Measurements from ENCODE around the gene GPC5. TPM values are rescaled to one million over a fixed set of nuclear protein-coding genes. Genes with fewer than 3 reads are reported as not detected.

The GPC5 gene
- total and polyA plus RNA-seq, 9 of the 15 experiments (the other 6 are each of a cell fraction or from before 2014, with no cell fraction given) = 0.18 to 0.27 TPM; not detected in 7

DNA sequence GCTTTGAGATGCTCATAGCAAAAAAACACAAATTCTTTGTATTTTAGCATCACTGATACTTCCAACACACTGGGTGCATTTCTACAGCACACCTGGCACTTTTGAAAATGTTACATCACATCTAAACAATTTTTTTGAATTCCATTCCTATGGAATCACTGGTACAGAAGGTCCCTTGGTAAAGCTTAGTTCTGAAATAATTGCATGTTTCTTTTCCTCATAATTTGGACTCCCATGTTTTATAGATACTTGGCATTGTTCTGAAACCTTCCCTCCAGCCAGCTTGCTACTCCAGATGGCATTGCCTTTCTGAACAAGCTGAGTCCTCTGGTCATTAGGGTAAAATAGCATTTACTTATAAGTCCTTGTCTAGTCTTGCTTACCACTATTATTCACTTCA, 1346.8 kb downstream of the GPC5 start:
- in situ Hi-C loops (cut with MboI) = loop anchor here (25.0 kb wide), 1 partner anchor 667 kb away; no protein-coding TSS in a partner anchor
- Histone ChIP-seq H3K4me1 (replicated peaks in 1 of 2; ENCODE audit: control insufficient read depth in 2 of 2, insufficient read depth in 2 of 2, low read length in 2 of 2) (no peaks in the 10 kb centered on the region), H3K9ac (ENCODE audit: insufficient read depth in 1 of 2, low read depth in 2 of 2, low read length in 2 of 2) (no peak overlapping the region), H3K4me2 (ENCODE audit: insufficient read depth, low read length) (no peak overlapping the region), H4K20me1 (replicated peaks; ENCODE audit: control insufficient read depth, insufficient read depth, low read length) (no peaks in the 10 kb centered on the region), H3K79me2 (ENCODE audit: control insufficient read depth, insufficient read depth, low read length) (no peaks in the 10 kb centered on the region), H3K4me3 (no peak overlapping the region), H3K36me3 (ENCODE audit: control insufficient read depth, insufficient read depth, low read length) (no peaks in the 10 kb centered on the region), H3K27ac (ENCODE audit: extremely low read depth, low read depth, low read length) (no peak overlapping the region), H3K9me1 (ENCODE audit: control insufficient read depth, insufficient read depth, low read length) (no peaks in the 10 kb centered on the region), H3K9me3 (replicated peaks; ENCODE audit: control insufficient read depth, insufficient read depth, low read depth, low read length) (peaks cover 2% of the 10 kb centered on the region; the same call in 1 of the 2 replicates), H3K27me3 (ENCODE audit: control insufficient read depth in 2 of 2, insufficient read depth in 2 of 2, low read length in 2 of 2) (no peaks in the 10 kb centered on the region), H2AFZ (ENCODE audit: low read depth, low read length) (no peak overlapping the region)
- no peak for FAIRE-seq
- ATAC-seq = no peak
- TF ChIP-seq POLR2H (tag; IDR thresholded peaks at IDR 0.05; ENCODE audit: low read depth) (no peak), MLLT1 (IDR thresholded peaks at IDR 0.05) (no peak), RB1 (IDR thresholded peaks at IDR 0.05; ENCODE audit: low read depth) (no peak), POLR3A (IDR thresholded peaks at IDR 0.05; ENCODE audit: borderline replicate concordance, extremely low read depth, insufficient read depth, insufficient read length) (no peak), NFYB (IDR thresholded peaks at IDR 0.05; ENCODE audit: extremely low read depth, insufficient read length) (no peak), TEAD2 (tag; IDR thresholded peaks at IDR 0.05) (no peak), ARID2 (IDR thresholded peaks at IDR 0.05) (no peak), TSC22D4 (tag; IDR thresholded peaks at IDR 0.05) (no peak), XRCC3 (IDR thresholded peaks at IDR 0.05) (no peak), RHOXF2B (CRISPR knock-in tag; conservative IDR thresholded peaks at IDR 0.05) (no peak), XRCC4 (IDR thresholded peaks at IDR 0.05; ENCODE audit: extremely low read depth, insufficient read depth, insufficient read length) (no peak), CXXC5 (CRISPR knock-in tag; IDR thresholded peaks at IDR 0.05) (no peak), HDAC1 (IDR thresholded peaks at IDR 0.05) (no peak), RBFOX2 (IDR thresholded peaks at IDR 0.05; ENCODE audit: low read depth, low read length) (no peak), MAFF (IDR thresholded peaks at IDR 0.05; ENCODE audit: low read length) (no peak), ZNF347 (CRISPR knock-in tag; IDR thresholded peaks at IDR 0.05; ENCODE audit: low read depth) (no peak), PYGO2 (tag; IDR thresholded peaks at IDR 0.05) (no peak)
- TF ChIP-seq, protein P1, sequence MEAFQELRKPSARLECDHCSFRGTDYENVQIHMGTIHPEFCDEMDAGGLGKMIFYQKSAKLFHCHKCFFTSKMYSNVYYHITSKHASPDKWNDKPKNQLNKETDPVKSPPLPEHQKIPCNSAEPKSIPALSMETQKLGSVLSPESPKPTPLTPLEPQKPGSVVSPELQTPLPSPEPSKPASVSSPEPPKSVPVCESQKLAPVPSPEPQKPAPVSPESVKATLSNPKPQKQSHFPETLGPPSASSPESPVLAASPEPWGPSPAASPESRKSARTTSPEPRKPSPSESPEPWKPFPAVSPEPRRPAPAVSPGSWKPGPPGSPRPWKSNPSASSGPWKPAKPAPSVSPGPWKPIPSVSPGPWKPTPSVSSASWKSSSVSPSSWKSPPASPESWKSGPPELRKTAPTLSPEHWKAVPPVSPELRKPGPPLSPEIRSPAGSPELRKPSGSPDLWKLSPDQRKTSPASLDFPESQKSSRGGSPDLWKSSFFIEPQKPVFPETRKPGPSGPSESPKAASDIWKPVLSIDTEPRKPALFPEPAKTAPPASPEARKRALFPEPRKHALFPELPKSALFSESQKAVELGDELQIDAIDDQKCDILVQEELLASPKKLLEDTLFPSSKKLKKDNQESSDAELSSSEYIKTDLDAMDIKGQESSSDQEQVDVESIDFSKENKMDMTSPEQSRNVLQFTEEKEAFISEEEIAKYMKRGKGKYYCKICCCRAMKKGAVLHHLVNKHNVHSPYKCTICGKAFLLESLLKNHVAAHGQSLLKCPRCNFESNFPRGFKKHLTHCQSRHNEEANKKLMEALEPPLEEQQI (IDR thresholded peaks at IDR 0.05) = no peak
- TF ChIP-seq, protein P2, sequence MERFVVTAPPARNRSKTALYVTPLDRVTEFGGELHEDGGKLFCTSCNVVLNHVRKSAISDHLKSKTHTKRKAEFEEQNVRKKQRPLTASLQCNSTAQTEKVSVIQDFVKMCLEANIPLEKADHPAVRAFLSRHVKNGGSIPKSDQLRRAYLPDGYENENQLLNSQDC (CRISPR knock-in tag; IDR thresholded peaks at IDR 0.05) = no peak
- POLR2A ChIA-PET = no interaction called here
- no peak for DNase-seq (ENCODE audit: extremely low read depth in 1 of 4, low spot score in 3 of 4)
- CTCF ChIA-PET (ENCODE audit: low intra/inter-chr PET ratio) = no interaction called here
- BruUV-seq (replicated peaks) = no TSS peak
- intact Hi-C loops (cut with micrococcal nuclease) = no loop called here
